ENCODE data around the gene WASHC2C.
"Not testable (repeated sequence)": the region's sequence is repeated elsewhere in the genome, so short reads cannot be mapped to it uniquely, and the experiment has no call there.

The WASHC2C gene

GRCh38 chr10:45817130-45817859 is 90.2 kb downstream of the WASHC2C start:
- Histone ChIP-seq H3K36me3 (no peaks in the 10 kb centered on the region), H3K4me1 (ENCODE audit: control insufficient read depth in 1 of 2, insufficient read depth in 1 of 2, low read depth in 1 of 2, low read length in 1 of 2) (peaks cover 0 to 22% of the 10 kb centered on the region in 2 experiments), H3K27ac (no peak overlapping the region), H3K9me3 (no peaks in the 10 kb centered on the region), H3K4me3 (ENCODE audit: low read depth in 1 of 2, low read length in 1 of 2) (no peak overlapping the region), H3K27me3 (no peaks in the 10 kb centered on the region)
- TF ChIP-seq CTCF (IDR thresholded peaks at IDR 0.05), result no peak

- Histone ChIP-seq H3K36me3 (no peaks in the 10 kb centered on the region), H3K27ac (no peak overlapping the region), H3K9me3 (no peaks in the 10 kb centered on the region), H3K4me3 (ENCODE audit: low read depth in 1 of 2, low read length in 1 of 2) (no peak overlapping the region), H3K4me1 (ENCODE audit: control insufficient read depth in 1 of 2, insufficient read depth in 1 of 2, low read depth in 1 of 2, low read length in 1 of 2) (peaks cover 0 to 19% of the 10 kb centered on the region in 2 experiments), H3K27me3 (no peaks in the 10 kb centered on the region)
- no peak for TF ChIP-seq CTCF (IDR thresholded peaks at IDR 0.05)
Measured at GRCh38 chr10:45817912-45818311, 90.8 kb downstream of the WASHC2C start.

GRCh38 chr10:45819552-45819951 is 92.5 kb downstream of the WASHC2C start:
- no peak for TF ChIP-seq CTCF (IDR thresholded peaks at IDR 0.05)
- Histone ChIP-seq H3K27me3 (no peaks in the 10 kb centered on the region), H3K36me3 (no peaks in the 10 kb centered on the region), H3K4me3 (ENCODE audit: low read depth in 1 of 2, low read length in 1 of 2) (no peak overlapping the region), H3K27ac (no peak overlapping the region), H3K9me3 (no peaks in the 10 kb centered on the region), H3K4me1 (ENCODE audit: control insufficient read depth in 1 of 2, insufficient read depth in 1 of 2, low read depth in 1 of 2, low read length in 1 of 2) (peaks cover 0 to 19% of the 10 kb centered on the region in 2 experiments)

- H3K27ac ChIP-seq; H3K27me3 ChIP-seq; H3K4me3 ChIP-seq (ENCODE audit: low read depth in 1 of 2, low read length in 1 of 2); H3K9me3 ChIP-seq; H3K36me3 ChIP-seq: not testable (repeated sequence)
- peaks cover 0 to 19% of the 10 kb centered on the region in 2 experiments for H3K4me1 ChIP-seq (ENCODE audit: control insufficient read depth in 1 of 2, insufficient read depth in 1 of 2, low read depth in 1 of 2, low read length in 1 of 2)
Measured at GRCh38 chr10:45820107-45820830, 93.2 kb downstream of the WASHC2C start.

- H3K4me3 ChIP-seq (ENCODE audit: low read depth in 1 of 2, low read length in 1 of 2), result not testable (repeated sequence)
- peaks cover 0 to 19% of the 10 kb centered on the region in 2 experiments for H3K4me1 ChIP-seq (ENCODE audit: control insufficient read depth in 1 of 2, insufficient read depth in 1 of 2, low read depth in 1 of 2, low read length in 1 of 2)
Measured at GRCh38 chr10:45822918-45823317, 95.9 kb downstream of the WASHC2C start.

More at GRCh38 chr10:45822918-45823317, 95.9 kb downstream of the WASHC2C start:
- not testable (repeated sequence) for H3K27me3 ChIP-seq, H3K36me3 ChIP-seq, H3K27ac ChIP-seq, H3K9me3 ChIP-seq
